ENCODE results near the gene PPP1CA. TPM values are rescaled to one million over a fixed set of nuclear protein-coding genes. Genes with fewer than 3 reads are reported as not detected.

Gene PPP1CA
- total RNA-seq, 1 donor from 2014 or later = 163 TPM

- no peak overlapping the region for H3K27ac Mint-ChIP-seq (ENCODE audit: unreplicated experiment)
- no peak for DNase-seq
Measured at GRCh38 chr11:67381244-67381972, 20.2 kb downstream of the PPP1CA start.

DNA sequence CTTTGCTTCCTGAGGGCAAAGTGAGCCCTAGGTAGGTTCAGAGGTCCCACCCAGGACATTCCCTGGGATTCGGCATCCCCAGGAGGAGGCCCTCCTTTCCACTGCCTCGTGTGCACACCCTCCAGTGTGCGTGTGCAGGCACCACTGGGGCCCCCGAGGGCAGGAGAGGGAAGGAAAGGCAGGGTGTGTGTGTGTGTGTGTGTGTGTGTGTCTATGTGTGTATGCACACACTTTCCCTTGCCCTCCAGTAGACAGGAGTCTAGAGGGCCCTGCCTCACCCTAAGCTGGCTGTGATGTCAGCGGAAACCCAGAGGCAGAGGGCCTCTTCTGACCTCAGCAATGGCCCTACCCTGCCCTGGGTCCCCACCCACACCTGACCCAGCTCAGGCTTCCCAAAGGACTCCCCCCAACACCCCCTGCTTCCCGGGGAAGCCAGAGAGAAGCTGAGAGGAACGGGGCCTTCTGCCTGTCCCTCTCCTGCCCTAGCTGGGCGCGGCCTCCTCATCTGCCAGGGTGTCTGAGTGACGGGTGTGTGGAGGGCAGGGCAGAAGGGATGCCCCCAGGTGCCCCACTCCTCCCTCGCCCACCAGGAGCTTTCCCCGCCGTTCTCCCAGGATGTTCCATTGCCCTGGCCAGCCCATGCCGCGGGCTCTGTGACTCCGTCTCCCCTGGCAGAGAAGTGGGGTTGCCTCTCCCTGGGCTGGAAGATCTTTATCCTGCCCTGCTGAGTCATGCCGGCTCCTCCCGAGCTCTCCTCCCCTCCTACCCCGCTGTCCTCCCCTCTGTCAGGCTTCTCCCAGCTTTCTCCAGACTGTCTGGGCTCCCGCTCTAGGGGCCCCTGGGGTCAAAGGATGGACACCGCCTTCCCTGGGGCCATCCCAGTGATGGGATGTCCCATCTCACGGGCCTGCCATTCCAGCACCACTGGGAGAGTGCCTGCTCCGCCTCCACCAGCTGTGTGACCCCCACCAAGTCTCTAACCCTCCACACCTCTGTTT, 22.3 kb downstream of the PPP1CA start:
- H3K9me3 Mint-ChIP-seq (ENCODE audit: unreplicated experiment) = no peaks in the 10 kb centered on the region
- DNase-seq = no peak
- peaks cover 13% of the 10 kb centered on the region for H3K27me3 Mint-ChIP-seq (ENCODE audit: unreplicated experiment)
- no peaks in the 10 kb centered on the region for H3K36me3 Mint-ChIP-seq (ENCODE audit: unreplicated experiment)
- H3K4me1 Mint-ChIP-seq (ENCODE audit: low read depth, unreplicated experiment) = no peaks in the 10 kb centered on the region
- no peak overlapping the region for H3K4me3 Mint-ChIP-seq (ENCODE audit: unreplicated experiment)
- H3K27ac Mint-ChIP-seq (ENCODE audit: unreplicated experiment) = no peak overlapping the region
- TF ChIP-seq, protein P1, sequence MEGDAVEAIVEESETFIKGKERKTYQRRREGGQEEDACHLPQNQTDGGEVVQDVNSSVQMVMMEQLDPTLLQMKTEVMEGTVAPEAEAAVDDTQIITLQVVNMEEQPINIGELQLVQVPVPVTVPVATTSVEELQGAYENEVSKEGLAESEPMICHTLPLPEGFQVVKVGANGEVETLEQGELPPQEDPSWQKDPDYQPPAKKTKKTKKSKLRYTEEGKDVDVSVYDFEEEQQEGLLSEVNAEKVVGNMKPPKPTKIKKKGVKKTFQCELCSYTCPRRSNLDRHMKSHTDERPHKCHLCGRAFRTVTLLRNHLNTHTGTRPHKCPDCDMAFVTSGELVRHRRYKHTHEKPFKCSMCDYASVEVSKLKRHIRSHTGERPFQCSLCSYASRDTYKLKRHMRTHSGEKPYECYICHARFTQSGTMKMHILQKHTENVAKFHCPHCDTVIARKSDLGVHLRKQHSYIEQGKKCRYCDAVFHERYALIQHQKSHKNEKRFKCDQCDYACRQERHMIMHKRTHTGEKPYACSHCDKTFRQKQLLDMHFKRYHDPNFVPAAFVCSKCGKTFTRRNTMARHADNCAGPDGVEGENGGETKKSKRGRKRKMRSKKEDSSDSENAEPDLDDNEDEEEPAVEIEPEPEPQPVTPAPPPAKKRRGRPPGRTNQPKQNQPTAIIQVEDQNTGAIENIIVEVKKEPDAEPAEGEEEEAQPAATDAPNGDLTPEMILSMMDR (IDR thresholded peaks at IDR 0.05; ENCODE audit: partially characterized antibody, unreplicated experiment) = no peak

More at GRCh38 chr11:67381244-67381972, 20.2 kb downstream of the PPP1CA start:
- Mint-ChIP-seq H3K4me1 (ENCODE audit: low read depth, unreplicated experiment) (no peaks in the 10 kb centered on the region), H3K9me3 (ENCODE audit: unreplicated experiment) (no peaks in the 10 kb centered on the region), H3K36me3 (ENCODE audit: unreplicated experiment) (no peaks in the 10 kb centered on the region), H3K27me3 (ENCODE audit: unreplicated experiment) (peaks cover 17% of the 10 kb centered on the region), H3K4me3 (ENCODE audit: unreplicated experiment) (no peak overlapping the region)
- TF ChIP-seq, protein P1 (IDR thresholded peaks at IDR 0.05; ENCODE audit: partially characterized antibody, unreplicated experiment) = no peak

DNA sequence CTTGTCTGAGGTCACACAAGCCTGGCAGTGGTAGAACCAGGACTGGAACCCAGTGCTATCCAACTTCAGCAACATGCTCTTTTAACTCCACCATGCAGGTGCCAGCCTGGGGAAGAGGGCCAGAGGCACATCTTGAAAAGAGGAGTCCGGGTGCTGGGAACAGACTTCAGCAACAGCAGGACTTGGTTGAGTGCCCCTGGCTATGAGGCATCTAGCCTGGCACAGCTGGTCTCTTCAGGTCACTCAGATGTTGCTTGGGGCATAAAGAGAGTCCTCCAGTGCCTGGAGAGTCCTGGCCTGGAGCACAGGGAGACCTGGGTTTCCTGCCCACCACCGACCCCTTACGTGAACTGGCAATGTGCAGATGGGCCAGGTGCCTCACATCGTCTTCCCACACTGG, 23.1 kb downstream of the PPP1CA start:
- peaks cover 17% of the 10 kb centered on the region for H3K27me3 Mint-ChIP-seq (ENCODE audit: unreplicated experiment)
- H3K27ac Mint-ChIP-seq (ENCODE audit: unreplicated experiment) = no peak overlapping the region
- TF ChIP-seq, protein P1 (IDR thresholded peaks at IDR 0.05; ENCODE audit: partially characterized antibody, unreplicated experiment) = no peak
- no peak for DNase-seq
- no peak overlapping the region for H3K4me3 Mint-ChIP-seq (ENCODE audit: unreplicated experiment)
- peaks cover 3% of the 10 kb centered on the region for H3K9me3 Mint-ChIP-seq (ENCODE audit: unreplicated experiment)
- no peaks in the 10 kb centered on the region for H3K36me3 Mint-ChIP-seq (ENCODE audit: unreplicated experiment)
- H3K4me1 Mint-ChIP-seq (ENCODE audit: low read depth, unreplicated experiment) = no peaks in the 10 kb centered on the region

GRCh38 chr11:67376873-67377808, 24.5 kb downstream of the PPP1CA start:
- Mint-ChIP-seq H3K36me3 (ENCODE audit: unreplicated experiment) (no peaks in the 10 kb centered on the region), H3K27ac (ENCODE audit: unreplicated experiment) (no peak overlapping the region), H3K9me3 (ENCODE audit: unreplicated experiment) (peaks cover 4% of the 10 kb centered on the region), H3K27me3 (ENCODE audit: unreplicated experiment) (peaks cover 18% of the 10 kb centered on the region), H3K4me1 (ENCODE audit: low read depth, unreplicated experiment) (no peaks in the 10 kb centered on the region), H3K4me3 (ENCODE audit: unreplicated experiment) (no peak overlapping the region)
- TF ChIP-seq, protein P1 (IDR thresholded peaks at IDR 0.05; ENCODE audit: partially characterized antibody, unreplicated experiment) = no peak
- no peak for DNase-seq

Measured in glutamatergic neuron (in vitro differentiated cells).